HG03280 (cell line): Measurements from ENCODE around the gene MT1HL1.
"Not testable (repeated sequence)": the region's sequence is repeated elsewhere in the genome, so short reads cannot be mapped to it uniquely, and the experiment has no call there.

Source experiments
- ATAC-seq: cut with Tn5 transposase; IDR thresholded peaks from one replicate; pipeline ENCODE4 v1.9.1; 2021; ENCODE audit warnings: mild to moderate bottlenecking, moderate library complexity; ENCODE audit not compliant: unreplicated experiment

MT1HL1 gene

GRCh38 chr1:237018896-237019295 lies 14.7 kb upstream of the MT1HL1 start:
- ATAC-seq: no peak

- ATAC-seq: no peak
Observed at GRCh38 chr1:237016626-237017025, 12.4 kb upstream of the MT1HL1 start.

- no peak for ATAC-seq
Observed at GRCh38 chr1:237013608-237014007, 9.4 kb upstream of the MT1HL1 start.

- ATAC-seq: no peak
Observed at GRCh38 chr1:237012788-237013383, 8.6 kb upstream of the MT1HL1 start.

- ATAC-seq: no peak
Observed at GRCh38 chr1:237012361-237012760, 8.1 kb upstream of the MT1HL1 start.

- ATAC-seq: no peak
Observed at GRCh38 chr1:237011432-237011831, 7.2 kb upstream of the MT1HL1 start.

- no peak for ATAC-seq
Observed at GRCh38 chr1:237009611-237010010, 5.4 kb upstream of the MT1HL1 start.

- no peak for ATAC-seq
Observed at GRCh38 chr1:237007147-237007881, 3.1 kb upstream of the MT1HL1 start.

- no peak for ATAC-seq
Observed at GRCh38 chr1:237005674-237006073, 1.4 kb upstream of the MT1HL1 start.

GRCh38 chr1:237003516-237003915 lies 725 bp downstream of the MT1HL1 start:
- ATAC-seq: no peak

- no peak for ATAC-seq
Observed at GRCh38 chr1:237000191-237000590, 4.0 kb downstream of the MT1HL1 start.

- no peak for ATAC-seq
Observed at GRCh38 chr1:236998546-236998945, 5.7 kb downstream of the MT1HL1 start.

- no peak for ATAC-seq
Observed at GRCh38 chr1:236997882-236998281, 6.4 kb downstream of the MT1HL1 start.

- ATAC-seq: no peak
Observed at GRCh38 chr1:236997361-236997760, 6.9 kb downstream of the MT1HL1 start.

GRCh38 chr1:236994450-236994849 lies 9.8 kb downstream of the MT1HL1 start:
- no peak for ATAC-seq

- ATAC-seq: no peak
Observed at GRCh38 chr1:236992449-236992848, 11.8 kb downstream of the MT1HL1 start.

GRCh38 chr1:236990052-236990445 lies 14.2 kb downstream of the MT1HL1 start:
- ATAC-seq: no peak

- ATAC-seq: no peak
Observed at GRCh38 chr1:236989290-236990051, 14.8 kb downstream of the MT1HL1 start.

GRCh38 chr1:236983818-236984217 lies 20.4 kb downstream of the MT1HL1 start:
- no peak for ATAC-seq

- ATAC-seq: no peak
Observed at GRCh38 chr1:236982380-236982779, 21.9 kb downstream of the MT1HL1 start.

- not testable (repeated sequence) for ATAC-seq
Observed at GRCh38 chr1:236981431-236981830, 22.8 kb downstream of the MT1HL1 start.

- ATAC-seq: no peak
Observed at GRCh38 chr1:236980673-236981072, 23.6 kb downstream of the MT1HL1 start.
